HEK293 (cell line): Measurements from ENCODE around the gene TMEM72.

ENCODE experiments used
- CTCF ChIA-PET: fragments of 350-600 bp; formaldehyde crosslinking; extraction: SDS; loops from one replicate; lab custom pipeline; 2021; ENCODE audit warnings: antibody characterized with exemption; lab: Yijun Ruan, JAX
- POLR2A ChIA-PET: fragments of 300-600 bp; formaldehyde crosslinking; extraction: SDS; loops from one replicate; lab custom pipeline; 2020; ENCODE audit warnings: antibody characterized with exemption, inconsistent platforms; lab: Yijun Ruan, JAX
- H3K27ac ChIP-seq: fragments of 200-500 bp; sonication (Bioruptor generic); 2 replicates; pipeline ENCODE4 v1.5.1; 2014; ENCODE audit warnings: low read depth, low read length, control low read depth, inconsistent platforms; ENCODE audit errors: extremely low read depth
- H3K36me3 ChIP-seq, 2 experiments: fragments of 200-500 bp in 1 of 2; sonication (Bioruptor generic) in 1 of 2; 1 replicate in 1 of 2; 2 replicates in 1 of 2; pipeline ENCODE4 v1.5.1; 2014 to 2017; ENCODE audit warnings: inconsistent platforms in 2 of 2, low read length in 2 of 2; ENCODE audit not compliant: control insufficient read depth in 2 of 2, insufficient read depth in 1 of 2
- H3K4me1 ChIP-seq: fragments of 200-500 bp; sonication (Bioruptor generic); 2 replicates; pipeline ENCODE4 v1.5.1; 2014; ENCODE audit warnings: mild to moderate bottlenecking, low read length, inconsistent platforms; ENCODE audit not compliant: control insufficient read depth, insufficient read depth
- H3K4me3 ChIP-seq: 2 replicates; pipeline ENCODE4 v1.5.1; 2011; ENCODE audit warnings: low read depth, mild to moderate bottlenecking, control low read depth, low read length, moderate library complexity
- H3K9me3 ChIP-seq: fragments of 200-500 bp; sonication (Bioruptor generic); 2 replicates; pipeline ENCODE4 v1.5.1; 2014; ENCODE audit warnings: low read depth, low read length, inconsistent platforms; ENCODE audit not compliant: control insufficient read depth, insufficient read depth
- ATF2 ChIP-seq: fragments of 450-650 bp; formaldehyde crosslinking; IDR thresholded peaks from 2 replicates; pipeline ENCODE4 v1.5.1; 2016; ENCODE audit warnings: missing biosample characterization, missing genetic modification characterization, low read depth
- GFI1B ChIP-seq: fragments of 450-650 bp; formaldehyde crosslinking; IDR thresholded peaks from 2 replicates; pipeline ENCODE4 v1.5.1; 2016; ENCODE audit warnings: missing biosample characterization, missing genetic modification characterization
- KLF1 ChIP-seq: fragments of 450-650 bp; formaldehyde crosslinking; IDR thresholded peaks from 2 replicates; pipeline ENCODE4 v1.5.1; 2016; ENCODE audit warnings: missing biosample characterization, missing genetic modification characterization
- KLF10 ChIP-seq: fragments of 450-650 bp; IDR thresholded peaks from 2 replicates; pipeline ENCODE4 v1.5.1; 2018; ENCODE audit warnings: missing biosample characterization, mild to moderate bottlenecking, missing genetic modification characterization
- PRDM6 ChIP-seq: fragments of 450-650 bp; formaldehyde crosslinking; IDR thresholded peaks from 2 replicates; pipeline ENCODE4 v1.5.1; 2017; ENCODE audit warnings: missing biosample characterization, missing genetic modification characterization
- SCRT1 ChIP-seq: fragments of 450-650 bp; formaldehyde crosslinking; IDR thresholded peaks from 2 replicates; pipeline ENCODE4 v1.5.1; 2016; ENCODE audit warnings: missing biosample characterization, missing genetic modification characterization, borderline replicate concordance
- TSHZ1 ChIP-seq: fragments of 450-650 bp; formaldehyde crosslinking; IDR thresholded peaks from 2 replicates; pipeline ENCODE4 v1.5.1; 2016; ENCODE audit warnings: missing biosample characterization, missing genetic modification characterization, borderline replicate concordance
- ZBTB17 ChIP-seq: fragments of 450-650 bp; formaldehyde crosslinking; IDR thresholded peaks from 2 replicates; pipeline ENCODE4 v1.5.1; 2016; ENCODE audit warnings: missing biosample characterization, missing genetic modification characterization
- ZNF157 ChIP-seq: fragments of 450-650 bp; formaldehyde crosslinking; IDR thresholded peaks from 2 replicates; pipeline ENCODE4 v1.5.1; 2016; ENCODE audit warnings: missing biosample characterization, missing genetic modification characterization
- ZNF23 ChIP-seq: fragments of 450-650 bp; formaldehyde crosslinking; IDR thresholded peaks from 2 replicates; pipeline ENCODE4 v1.5.1; 2016; ENCODE audit warnings: missing biosample characterization, missing genetic modification characterization, borderline replicate concordance
- ZNF335 ChIP-seq: fragments of 450-650 bp; formaldehyde crosslinking; conservative IDR thresholded peaks from 2 replicates; pipeline ENCODE4 v1.5.1; 2016; ENCODE audit warnings: missing biosample characterization, missing genetic modification characterization
- ZNF398 ChIP-seq: fragments of 450-650 bp; formaldehyde crosslinking; IDR thresholded peaks from 2 replicates; pipeline ENCODE4 v1.5.1; 2017; ENCODE audit warnings: missing biosample characterization, missing genetic modification characterization
- ZNF529 ChIP-seq: fragments of 450-650 bp; formaldehyde crosslinking; IDR thresholded peaks from 2 replicates; pipeline ENCODE4 v1.5.1; 2017; ENCODE audit warnings: missing genetic modification characterization, missing biosample characterization; ENCODE audit not compliant: insufficient replicate concordance
- ZNF596 ChIP-seq: fragments of 450-650 bp; IDR thresholded peaks from 2 replicates; pipeline ENCODE4 v1.5.0; 2018; ENCODE audit warnings: missing biosample characterization, mild to moderate bottlenecking, missing genetic modification characterization, moderate library complexity
- ZNF623 ChIP-seq: fragments of 450-650 bp; formaldehyde crosslinking; IDR thresholded peaks from 2 replicates; pipeline ENCODE4 v1.5.1; 2016; ENCODE audit warnings: missing biosample characterization, missing genetic modification characterization
- ZNF658 ChIP-seq: fragments of 450-650 bp; formaldehyde crosslinking; IDR thresholded peaks from 2 replicates; pipeline ENCODE4; 2016; ENCODE audit warnings: missing biosample characterization, missing genetic modification characterization
- ZNF785 ChIP-seq: fragments of 450-650 bp; formaldehyde crosslinking; IDR thresholded peaks from 2 replicates; pipeline ENCODE4 v1.5.1; 2016; ENCODE audit warnings: missing biosample characterization, missing genetic modification characterization
- TF ChIP-seq, protein P1 (sequence below): fragments of 450-650 bp; formaldehyde crosslinking; IDR thresholded peaks from 2 replicates; pipeline ENCODE4 v1.5.1; 2016; ENCODE audit warnings: missing biosample characterization, missing genetic modification characterization
- TF ChIP-seq, protein P2 (sequence below): IDR thresholded peaks from 2 replicates; pipeline ENCODE4 v1.6.1; 2011; ENCODE audit warnings: mild to moderate bottlenecking, low read depth, low read length, borderline replicate concordance

TMEM72 gene

GRCh38 chr10:44965651-44966097 is 54.5 kb downstream of the TMEM72 start:
- Histone ChIP-seq H3K36me3 (peaks cover 0 to 2% of the 10 kb centered on the region in 2 experiments; a peak in 1 of 3 replicates), H3K9me3 (no peaks in the 10 kb centered on the region), H3K27ac (no peak overlapping the region), H3K4me3 (no peak overlapping the region), H3K4me1 (peaks cover 8% of the 10 kb centered on the region; the same call in 1 of the 2 replicates)
- CTCF ChIA-PET: interaction anchor here (0.7 to 2.1 kb wide), 4 partner anchors 10 to 424 kb away, joined by 3 to 7 read pairs (median 5); partner anchors contain the start of gene DEPP1
- POLR2A ChIA-PET: interaction anchor here (1.6 kb wide), 1 partner anchor 13 kb away, joined by 4 read pairs; the partner anchor contains the start of gene DEPP1
- no peak for TF ChIP-seq ATF2 (tag by site-specific recombination)
- TF ChIP-seq ZNF596 (tag by site-specific recombination): no peak
- TF ChIP-seq, protein P1, sequence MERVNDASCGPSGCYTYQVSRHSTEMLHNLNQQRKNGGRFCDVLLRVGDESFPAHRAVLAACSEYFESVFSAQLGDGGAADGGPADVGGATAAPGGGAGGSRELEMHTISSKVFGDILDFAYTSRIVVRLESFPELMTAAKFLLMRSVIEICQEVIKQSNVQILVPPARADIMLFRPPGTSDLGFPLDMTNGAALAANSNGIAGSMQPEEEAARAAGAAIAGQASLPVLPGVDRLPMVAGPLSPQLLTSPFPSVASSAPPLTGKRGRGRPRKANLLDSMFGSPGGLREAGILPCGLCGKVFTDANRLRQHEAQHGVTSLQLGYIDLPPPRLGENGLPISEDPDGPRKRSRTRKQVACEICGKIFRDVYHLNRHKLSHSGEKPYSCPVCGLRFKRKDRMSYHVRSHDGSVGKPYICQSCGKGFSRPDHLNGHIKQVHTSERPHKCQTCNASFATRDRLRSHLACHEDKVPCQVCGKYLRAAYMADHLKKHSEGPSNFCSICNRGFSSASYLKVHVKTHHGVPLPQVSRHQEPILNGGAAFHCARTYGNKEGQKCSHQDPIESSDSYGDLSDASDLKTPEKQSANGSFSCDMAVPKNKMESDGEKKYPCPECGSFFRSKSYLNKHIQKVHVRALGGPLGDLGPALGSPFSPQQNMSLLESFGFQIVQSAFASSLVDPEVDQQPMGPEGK (tag by site-specific recombination): no peak
- TF ChIP-seq ZNF398 (tag by site-specific recombination): no peak
- no peak for TF ChIP-seq SCRT1
- TF ChIP-seq ZNF623 (tag by site-specific recombination): no peak
- no peak for TF ChIP-seq KLF10 (tag by site-specific recombination)
- no peak for TF ChIP-seq KLF1
- no peak for TF ChIP-seq ZNF335 (tag by site-specific recombination)
- no peak for TF ChIP-seq PRDM6 (tag by site-specific recombination)
- TF ChIP-seq ZBTB17 (tag by site-specific recombination): no peak
- TF ChIP-seq ZNF23 (tag by site-specific recombination): no peak
- TF ChIP-seq ZNF529 (tag by site-specific recombination): no peak
- TF ChIP-seq ZNF157: no peak
- TF ChIP-seq ZNF658 (tag by site-specific recombination): no peak
- no peak for TF ChIP-seq GFI1B (tag by site-specific recombination)
- no peak for TF ChIP-seq TSHZ1
- TF ChIP-seq, protein P2, sequence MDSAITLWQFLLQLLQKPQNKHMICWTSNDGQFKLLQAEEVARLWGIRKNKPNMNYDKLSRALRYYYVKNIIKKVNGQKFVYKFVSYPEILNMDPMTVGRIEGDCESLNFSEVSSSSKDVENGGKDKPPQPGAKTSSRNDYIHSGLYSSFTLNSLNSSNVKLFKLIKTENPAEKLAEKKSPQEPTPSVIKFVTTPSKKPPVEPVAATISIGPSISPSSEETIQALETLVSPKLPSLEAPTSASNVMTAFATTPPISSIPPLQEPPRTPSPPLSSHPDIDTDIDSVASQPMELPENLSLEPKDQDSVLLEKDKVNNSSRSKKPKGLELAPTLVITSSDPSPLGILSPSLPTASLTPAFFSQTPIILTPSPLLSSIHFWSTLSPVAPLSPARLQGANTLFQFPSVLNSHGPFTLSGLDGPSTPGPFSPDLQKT: no peak
- no peak for TF ChIP-seq ZNF785 (tag by site-specific recombination)
